Peyer's patch (tissue), 4 donors: ENCODE results near the gene CENPA.

Experiments used
- CTCF ChIP-seq, 6 experiments: fragments of 450-650 bp in 4 of 6; fragments of 200-600 bp in 2 of 6; sonication (generic) in 1 of 6; IDR thresholded peaks; one replicate each; pipeline ENCODE4 v1.5.1; 2017 to 2019; ENCODE audit warnings: antibody characterized with exemption in 6 of 6, mild to moderate bottlenecking in 3 of 6, moderate library complexity in 1 of 6
- POLR2A ChIP-seq, 2 donors: fragments of 450-650 bp; IDR thresholded peaks; one replicate each; pipeline ENCODE4 v1.5.1; 2017; ENCODE audit warnings: antibody characterized with exemption in 2 of 2, mild to moderate bottlenecking in 2 of 2, moderate library complexity in 2 of 2

- no peak for TF ChIP-seq CTCF (IDR thresholded peaks at IDR 0.05)
- no peak for TF ChIP-seq POLR2A (IDR thresholded peaks at IDR 0.05)
Measured at GRCh38 chr2:26782876-26783704, 2.8 kb upstream of the CENPA start.
